CD4-positive, alpha-beta T cell treated with Interleukin-17A for 1 hour (primary cell): ENCODE results near the gene CIAO2B.
"Not testable (repeated sequence)": the region's sequence is repeated elsewhere in the genome, so short reads cannot be mapped to it uniquely, and the experiment has no call there.

ENCODE experiments used
- DNase-seq: peaks from one replicate; pipeline ENCODE4 v3.0.0-alpha.2; 2020

CIAO2B gene

GRCh38 chr16:66934138-66934838 lies at the start of gene CIAO2B:
TSS of gene CIAO2B (minus strand) at chr16:66934402. CDS start at chr16:66934364, 38 bp downstream.
- DNase-seq, result peak; percentile 90

- no peak for DNase-seq
Observed at GRCh38 chr16:66983033-66983432, 48.8 kb upstream of the CIAO2B start.

GRCh38 chr16:66979011-66979717 lies 45.0 kb upstream of the CIAO2B start:
- DNase-seq, result no peak

- DNase-seq, result peak; percentile 87
Observed at GRCh38 chr16:66977341-66978113, 43.3 kb upstream of the CIAO2B start.

GRCh38 chr16:66976746-66977145 lies 42.5 kb upstream of the CIAO2B start:
- no peak for DNase-seq

GRCh38 chr16:66975302-66975893 lies 41.2 kb upstream of the CIAO2B start:
- no peak for DNase-seq

GRCh38 chr16:66974932-66975246 lies 40.7 kb upstream of the CIAO2B start:
- peak; percentile 77 for DNase-seq

GRCh38 chr16:66974156-66974931 lies 40.1 kb upstream of the CIAO2B start:
- not testable (repeated sequence) for DNase-seq

- no peak for DNase-seq
Observed at GRCh38 chr16:66973716-66974115, 39.5 kb upstream of the CIAO2B start.

- no peak for DNase-seq
Observed at GRCh38 chr16:66972983-66973382, 38.8 kb upstream of the CIAO2B start.

GRCh38 chr16:66970775-66971720 lies 36.8 kb upstream of the CIAO2B start:
- no peak for DNase-seq

- DNase-seq, result no peak
Observed at GRCh38 chr16:66968847-66969246, 34.6 kb upstream of the CIAO2B start.

GRCh38 chr16:66964049-66964448 lies 29.8 kb upstream of the CIAO2B start:
- DNase-seq, result no peak

- no peak for DNase-seq
Observed at GRCh38 chr16:66961914-66962313, 27.7 kb upstream of the CIAO2B start.

GRCh38 chr16:66961065-66961744 lies 27.0 kb upstream of the CIAO2B start, which contains the start of gene CES3:
TSS of gene CES3 (plus strand) at chr16:66961266. CDS start at chr16:66961308, 42 bp downstream.
- peak; percentile 63 for DNase-seq

GRCh38 chr16:66960270-66960669 lies 26.1 kb upstream of the CIAO2B start:
- DNase-seq, result no peak

- no peak for DNase-seq
Observed at GRCh38 chr16:66959704-66960161, 25.5 kb upstream of the CIAO2B start.

- DNase-seq, result no peak
Observed at GRCh38 chr16:66958857-66959703, 24.9 kb upstream of the CIAO2B start.

- not testable (repeated sequence) for DNase-seq
Observed at GRCh38 chr16:66956154-66956457, 21.9 kb upstream of the CIAO2B start.
